HG03025 (cell line): ENCODE measurements around the gene MDH1.
"Not testable (repeated sequence)": the region's sequence is repeated elsewhere in the genome, so short reads cannot be mapped to it uniquely, and the experiment has no call there.

Experiments used
- ATAC-seq: cut with Tn5 transposase; IDR thresholded peaks from one replicate; pipeline ENCODE4 v1.9.1; 2021; ENCODE audit warnings: mild to moderate bottlenecking, moderate library complexity; ENCODE audit not compliant: unreplicated experiment, low FRiP score

Gene MDH1

GRCh38 chr2:63588385-63589147 is at the start of gene MDH1, which contains the start of gene WDPCP:
MDH1 (plus strand) TSS chr2:63588963; CDS start chr2:63589044, 81 bp downstream.
WDPCP (minus strand) TSS chr2:63588477; CDS start chr2:63588271, 206 bp downstream.
- peak; percentile 86 for ATAC-seq

- ATAC-seq, result no peak
These were observed 49.2 kb upstream of the MDH1 start for GRCh38 chr2:63539416-63540162.

GRCh38 chr2:63544017-63544627 is 44.6 kb upstream of the MDH1 start:
- ATAC-seq, result no peak

GRCh38 chr2:63545023-63545422 is 43.7 kb upstream of the MDH1 start:
- no peak for ATAC-seq

GRCh38 chr2:63553049-63553448 is 35.7 kb upstream of the MDH1 start:
- no peak for ATAC-seq

- ATAC-seq, result no peak
These were observed 33.5 kb upstream of the MDH1 start for GRCh38 chr2:63555299-63555698.

GRCh38 chr2:63555931-63556330 is 32.8 kb upstream of the MDH1 start:
- ATAC-seq, result no peak

- not testable (repeated sequence) for ATAC-seq
These were observed 30.9 kb upstream of the MDH1 start for GRCh38 chr2:63557819-63558218.

- not testable (repeated sequence) for ATAC-seq
These were observed 29.8 kb upstream of the MDH1 start for GRCh38 chr2:63558922-63559321.

- ATAC-seq, result no peak
These were observed 26.0 kb upstream of the MDH1 start for GRCh38 chr2:63562751-63563150.

- peak; percentile 86 for ATAC-seq
These were observed 19.0 kb upstream of the MDH1 start for GRCh38 chr2:63569740-63570139.

GRCh38 chr2:63571291-63571690 is 17.5 kb upstream of the MDH1 start:
- ATAC-seq, result no peak

GRCh38 chr2:63572001-63572400 is 16.8 kb upstream of the MDH1 start:
- no peak for ATAC-seq

GRCh38 chr2:63573026-63573425 is 15.7 kb upstream of the MDH1 start:
- not testable (repeated sequence) for ATAC-seq

- ATAC-seq, result not testable (repeated sequence)
These were observed 14.9 kb upstream of the MDH1 start for GRCh38 chr2:63573726-63574345.

GRCh38 chr2:63576546-63576945 is 12.2 kb upstream of the MDH1 start:
- no peak for ATAC-seq

GRCh38 chr2:63578767-63579166 is 10.0 kb upstream of the MDH1 start:
- no peak for ATAC-seq

- no peak for ATAC-seq
These were observed 8.0 kb upstream of the MDH1 start for GRCh38 chr2:63580651-63581297.

GRCh38 chr2:63581298-63581961 is 7.3 kb upstream of the MDH1 start:
- no peak for ATAC-seq

GRCh38 chr2:63582873-63583272 is 5.9 kb upstream of the MDH1 start:
- no peak for ATAC-seq
